ENCODE results near the gene COA1. TPM values are rescaled to one million over a fixed set of nuclear protein-coding genes. Genes with fewer than 3 reads are reported as not detected.
A peak's percentile ranks its signal among the peaks of the same experiment; 100 is the strongest.

The COA1 gene
- polyA plus RNA-seq, 3 donors = 25.6 to 57.8 (median 56.2) TPM

- Histone ChIP-seq H3K27ac (ENCODE audit: low read depth in 1 of 2, low read length in 2 of 2) (no peak overlapping the region), H3K79me2 (ENCODE audit: insufficient read depth, low read length) (peaks cover 77% of the 10 kb centered on the region), H3K4me2 (replicated peaks; ENCODE audit: extremely low read depth, low read length, poor library complexity, severe bottlenecking) (peak overlapping the region; percentile 0), H3K4me3 (replicated peaks in 1 of 3; ENCODE audit: low read depth in 2 of 3, low read length in 3 of 3) (no peak overlapping the region), H4K20me1 (ENCODE audit: insufficient read depth, low read length) (no peaks in the 10 kb centered on the region), H3K36me3 (replicated peaks in 1 of 2; ENCODE audit: control insufficient read depth in 1 of 2, insufficient read depth in 2 of 2, low read length in 2 of 2) (no peaks in the 10 kb centered on the region), H3K27me3 (ENCODE audit: control insufficient read depth in 2 of 2, insufficient read depth in 2 of 2, low read length in 2 of 2) (no peaks in the 10 kb centered on the region), H2AFZ (ENCODE audit: insufficient read depth, low read depth, low read length, poor library complexity, severe bottlenecking) (no peak overlapping the region), H3K9me3 (replicated peaks in 1 of 2; ENCODE audit: control insufficient read depth in 1 of 2, insufficient read depth in 1 of 2, low read length in 2 of 2) (no peaks in the 10 kb centered on the region), H3K4me1 (ENCODE audit: control insufficient read depth in 1 of 2, insufficient read depth in 2 of 2, low read length in 2 of 2) (peaks cover 80 to 92% of the 10 kb centered on the region in 2 donors), H3K9ac (ENCODE audit: insufficient read depth, low read length, poor library complexity, severe bottlenecking) (no peak overlapping the region)
- intact Hi-C loops (cut with micrococcal nuclease) = no loop called here
- no peak for TF ChIP-seq CTCF (IDR thresholded peaks at IDR 0.05)
- peaks cover 77% of the 10 kb centered on the region for H3K4me1 Mint-ChIP-seq
- no peaks in the 10 kb centered on the region for H3K9me3 Mint-ChIP-seq
- H3K27ac Mint-ChIP-seq = peak overlapping the region; percentile 77 to 97 (median 87)
- peak overlapping the region; percentile 31 to 39 for H3K4me3 Mint-ChIP-seq
- whole genome bisulfite sequencing (ENCODE audit: insufficient coverage) = no CpG with 5 or more reads among the region's 5 CpGs
- peaks cover 16 to 20% of the 10 kb centered on the region in 2 donors for H3K36me3 Mint-ChIP-seq
- DNase-seq = peak in 1 of 3 donors; percentile 45
- H3K27me3 Mint-ChIP-seq (ENCODE audit: low read depth in 3 of 3) = no peaks in the 10 kb centered on the region
These were observed 32.8 kb upstream of the COA1 start for GRCh38 chr7:43761938-43762692.

GRCh38 chr7:43761382-43761781 is 32.1 kb upstream of the COA1 start:
- peaks cover 77% of the 10 kb centered on the region for H3K4me1 Mint-ChIP-seq
- no CpG with 5 or more reads among the region's 1 CpG for WGBS (ENCODE audit: insufficient coverage)
- no peaks in the 10 kb centered on the region for H4K20me1 ChIP-seq (ENCODE audit: insufficient read depth, low read length)
- H3K27me3 Mint-ChIP-seq (ENCODE audit: low read depth in 3 of 3) = no peaks in the 10 kb centered on the region
- peaks cover 83 to 93% of the 10 kb centered on the region in 2 donors for H3K4me1 ChIP-seq (ENCODE audit: control insufficient read depth in 1 of 2, insufficient read depth in 2 of 2, low read length in 2 of 2)
- H3K79me2 ChIP-seq (ENCODE audit: insufficient read depth, low read length) = peaks cover 70% of the 10 kb centered on the region
- no peak for TF ChIP-seq CTCF (IDR thresholded peaks at IDR 0.05)
- H3K27me3 ChIP-seq (ENCODE audit: control insufficient read depth in 2 of 2, insufficient read depth in 2 of 2, low read length in 2 of 2) = no peaks in the 10 kb centered on the region
- H3K36me3 ChIP-seq (replicated peaks in 1 of 2; ENCODE audit: control insufficient read depth in 1 of 2, insufficient read depth in 2 of 2, low read length in 2 of 2) = no peaks in the 10 kb centered on the region
- no peak overlapping the region for H3K4me3 Mint-ChIP-seq
- H3K9me3 ChIP-seq (replicated peaks in 1 of 2; ENCODE audit: control insufficient read depth in 1 of 2, insufficient read depth in 1 of 2, low read length in 2 of 2) = no peaks in the 10 kb centered on the region
- no peaks in the 10 kb centered on the region for H3K9me3 Mint-ChIP-seq
- H3K27ac Mint-ChIP-seq = peak overlapping the region in 2 of 7 donors; percentile 87 to 91
- H2AFZ ChIP-seq (ENCODE audit: insufficient read depth, low read depth, low read length, poor library complexity, severe bottlenecking) = no peak overlapping the region
- peaks cover 13 to 17% of the 10 kb centered on the region in 2 donors for H3K36me3 Mint-ChIP-seq
- no peak overlapping the region for H3K27ac ChIP-seq (ENCODE audit: low read depth in 1 of 2, low read length in 2 of 2)
- H3K9ac ChIP-seq (ENCODE audit: insufficient read depth, low read length, poor library complexity, severe bottlenecking) = no peak overlapping the region
- H3K4me2 ChIP-seq (replicated peaks; ENCODE audit: extremely low read depth, low read length, poor library complexity, severe bottlenecking) = no peak overlapping the region
- intact Hi-C loops (cut with micrococcal nuclease) = no loop called here
- no peak for DNase-seq
- H3K4me3 ChIP-seq (replicated peaks in 1 of 3; ENCODE audit: low read depth in 2 of 3, low read length in 3 of 3) = no peak overlapping the region
